ENCODE data around the gene EAF1.
A peak's percentile ranks its signal among the peaks of the same experiment; 100 is the strongest.
"Not testable (repeated sequence)": the region's sequence is repeated elsewhere in the genome, so short reads cannot be mapped to it uniquely, and the experiment has no call there.

EAF1 gene

GRCh38 chr3:15427182-15427880, at the start of gene EAF1, which contains the start of gene METTL6:
TSS of gene EAF1 (plus strand) at chr3:15427598. CDS start at chr3:15427780, 182 bp downstream.
TSS of gene METTL6 (minus strand) at chr3:15427544. CDS start at chr3:15426511, 1,033 bp downstream.
- Mint-ChIP-seq H3K36me3 (ENCODE audit: low read depth) (peaks cover 34% of the 10 kb centered on the region), H3K4me1 (peaks cover 46% of the 10 kb centered on the region)
- peak; percentile 90 for ATAC-seq

DNA sequence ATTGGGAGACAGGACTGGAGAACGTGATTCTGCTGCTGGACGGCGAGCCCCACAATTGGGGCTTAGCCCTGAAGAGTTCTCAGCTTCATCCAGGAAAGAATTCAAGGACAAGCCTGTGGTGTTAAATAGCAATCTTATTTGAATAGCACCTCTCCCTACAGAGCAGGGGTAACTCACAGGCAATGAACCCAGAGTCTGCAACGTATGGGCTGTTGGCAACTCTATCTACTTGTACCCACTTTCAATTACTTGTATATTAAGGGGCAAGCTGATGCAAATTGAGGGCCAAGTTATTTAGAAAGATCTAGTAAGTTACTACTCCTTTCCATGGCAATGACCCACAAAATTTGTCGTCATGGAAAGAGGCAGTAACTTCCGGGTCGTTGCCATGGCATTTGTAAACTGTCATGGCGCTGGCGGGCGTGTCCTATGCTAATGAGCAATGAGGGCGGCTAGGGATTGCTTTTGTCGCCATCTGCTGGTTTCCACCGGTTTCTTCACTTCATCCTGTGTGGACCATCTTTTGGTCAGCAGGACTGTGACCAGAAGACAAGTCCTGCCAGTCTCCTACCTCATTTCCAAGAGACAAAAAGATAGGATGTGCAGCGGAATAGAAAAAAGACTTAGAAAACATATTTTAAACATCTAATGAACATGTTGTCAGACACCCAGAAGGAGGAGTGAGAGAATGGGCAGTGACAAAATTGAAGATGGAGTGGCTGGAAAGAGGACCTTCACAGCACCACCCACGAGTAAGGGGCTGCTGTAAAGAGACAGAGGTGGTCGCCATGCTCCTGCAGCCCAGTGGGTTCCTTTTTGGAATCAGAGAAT, 49.2 kb upstream of the EAF1 start:
- DNase-seq: peak; percentile 93
- no peaks in the 10 kb centered on the region for H3K36me3 Mint-ChIP-seq (ENCODE audit: low read depth)
- H3K4me1 Mint-ChIP-seq: peaks cover 18% of the 10 kb centered on the region
- H3K4me3 Mint-ChIP-seq: no peak overlapping the region
- ATAC-seq: peak; percentile 97
- no peaks in the 10 kb centered on the region for H3K27me3 Mint-ChIP-seq
- no peaks in the 10 kb centered on the region for H3K9me3 Mint-ChIP-seq
- H3K27ac Mint-ChIP-seq: peak overlapping the region; percentile 82

More at GRCh38 chr3:15427182-15427880, at the start of gene EAF1, which contains the start of gene METTL6:
- Mint-ChIP-seq H3K27me3 (no peaks in the 10 kb centered on the region), H3K27ac (peak within 1 kb of the TSS; percentile 98), H3K9me3 (no peaks in the 10 kb centered on the region), H3K4me3 (peak within 1 kb of the TSS; percentile 88)
- DNase-seq: peak; percentile 89

DNA sequence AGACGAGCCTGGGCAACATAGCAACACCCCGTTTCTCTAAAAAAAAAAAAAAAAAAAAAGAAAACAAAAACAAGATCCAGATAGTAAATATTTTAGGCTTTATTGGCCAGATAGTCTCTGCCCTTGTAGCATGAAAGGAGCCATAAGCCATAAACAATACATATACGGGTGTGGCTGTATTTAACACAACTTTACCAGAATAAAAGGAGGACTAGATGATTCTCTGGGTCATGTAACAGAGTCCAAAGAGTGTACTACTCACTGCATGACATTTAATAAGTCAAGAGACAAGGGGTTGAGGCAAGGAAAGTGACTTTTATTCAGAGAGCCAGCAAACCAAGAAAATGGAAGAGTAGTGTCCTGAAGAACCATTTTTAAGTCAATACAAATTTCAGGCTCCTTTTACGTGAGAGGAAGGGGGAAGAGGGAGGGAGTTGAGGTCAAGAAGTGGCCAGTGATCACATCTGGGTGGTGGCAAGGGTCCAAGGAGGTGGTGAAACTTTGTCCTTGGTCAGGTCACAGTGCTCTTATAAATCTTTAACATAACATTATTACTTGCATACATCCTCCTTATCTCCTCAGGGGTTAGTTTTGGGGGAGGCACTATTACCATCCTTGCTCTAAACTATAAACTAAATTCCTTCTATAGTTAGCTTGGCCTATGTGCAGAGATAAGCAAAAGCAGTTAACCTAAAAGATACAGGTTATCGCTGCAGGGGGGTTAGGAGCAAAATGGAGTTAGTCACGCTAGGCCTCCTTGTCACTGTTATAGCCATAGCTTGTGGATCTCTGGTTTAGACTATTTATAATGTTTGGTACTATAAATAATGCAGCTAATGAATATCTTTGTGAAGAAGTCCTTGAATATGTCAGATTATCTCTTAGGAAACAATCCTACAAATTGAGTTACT, 46.2 kb upstream of the EAF1 start:
- DNase-seq (no peak), ATAC-seq (no peak)
- Mint-ChIP-seq H3K4me1 (peaks cover 19% of the 10 kb centered on the region), H3K27ac (no peak overlapping the region), H3K9me3 (no peaks in the 10 kb centered on the region), H3K27me3 (no peaks in the 10 kb centered on the region), H3K4me3 (no peak overlapping the region), H3K36me3 (ENCODE audit: low read depth) (no peaks in the 10 kb centered on the region)

DNA sequence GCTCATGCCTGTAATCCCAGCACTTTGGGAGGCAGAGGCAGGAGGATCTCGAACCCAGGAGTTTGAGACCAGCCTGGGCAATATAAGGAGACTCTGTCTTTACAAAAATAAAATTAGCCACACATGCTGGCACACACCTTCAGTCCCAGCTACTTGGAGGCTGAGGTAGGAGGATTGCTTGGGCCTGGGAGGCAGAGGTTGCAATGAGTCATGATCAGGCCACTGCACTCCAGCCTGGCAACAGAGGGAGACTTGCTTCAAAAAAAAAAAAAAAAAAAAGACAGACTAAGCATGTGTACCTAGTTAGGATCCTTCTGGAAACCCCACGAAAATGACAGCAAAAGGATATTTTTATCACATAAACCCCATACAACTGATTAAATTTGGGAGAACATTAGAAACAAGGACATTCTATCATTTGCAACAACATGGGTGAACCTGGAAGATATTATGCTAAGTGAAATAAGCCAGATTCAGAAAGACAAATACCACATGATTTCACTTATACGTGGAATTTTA, 44.9 kb upstream of the EAF1 start:
- H3K4me3 Mint-ChIP-seq: no peak overlapping the region
- no peak for DNase-seq

DNA sequence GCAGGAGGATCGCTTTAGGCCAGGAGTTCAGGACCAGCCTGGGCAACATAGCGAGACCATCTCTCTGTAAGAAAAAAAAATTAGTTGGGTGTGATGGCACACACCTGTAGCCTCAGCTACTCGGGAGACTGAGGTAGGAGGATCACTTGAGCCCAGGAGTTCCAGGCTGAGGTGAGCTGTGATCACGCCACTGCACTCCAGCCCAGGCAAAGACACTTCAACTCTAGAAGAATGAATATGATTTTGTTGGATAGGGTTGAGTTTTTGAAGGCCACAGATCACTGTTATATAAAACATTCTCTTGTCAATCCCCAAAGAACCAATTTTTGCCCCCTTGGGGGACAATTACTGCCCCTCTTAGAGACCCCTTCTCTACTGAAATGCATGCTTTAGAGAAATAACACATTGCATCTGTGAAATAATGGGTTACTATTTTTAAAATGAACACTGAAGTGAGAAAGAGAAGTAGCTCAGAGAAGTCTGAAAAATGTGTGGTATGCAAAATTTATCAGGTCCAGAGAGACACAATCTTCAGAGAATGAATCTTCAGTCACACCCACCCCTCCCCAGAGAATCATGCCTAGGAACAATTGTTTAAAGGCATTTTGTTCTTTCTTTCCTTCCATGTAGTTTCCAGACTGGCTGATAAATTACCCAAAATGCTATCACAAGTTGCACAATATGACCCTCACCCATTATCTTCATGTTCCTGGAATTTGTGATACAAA, 42.7 kb upstream of the EAF1 start:
- H3K4me1 Mint-ChIP-seq: peaks cover 21% of the 10 kb centered on the region
- H3K27me3 Mint-ChIP-seq: no peaks in the 10 kb centered on the region
- no peak for DNase-seq
- no peak overlapping the region for H3K27ac Mint-ChIP-seq
- H3K4me3 Mint-ChIP-seq: no peak overlapping the region
- no peaks in the 10 kb centered on the region for H3K36me3 Mint-ChIP-seq (ENCODE audit: low read depth)
- no peak for ATAC-seq
- no peaks in the 10 kb centered on the region for H3K9me3 Mint-ChIP-seq

More for the DNA sequence above, 44.9 kb upstream of the EAF1 start:
- Mint-ChIP-seq H3K27ac (no peak overlapping the region), H3K36me3 (ENCODE audit: low read depth) (no peaks in the 10 kb centered on the region), H3K27me3 (no peaks in the 10 kb centered on the region), H3K4me1 (peaks cover 22% of the 10 kb centered on the region), H3K9me3 (no peaks in the 10 kb centered on the region)
- ATAC-seq: no peak

GRCh38 chr3:15385238-15385695, 42.1 kb upstream of the EAF1 start:
- H3K36me3 Mint-ChIP-seq (ENCODE audit: low read depth); H3K4me3 Mint-ChIP-seq; DNase-seq; H3K9me3 Mint-ChIP-seq; ATAC-seq; H3K27me3 Mint-ChIP-seq; H3K27ac Mint-ChIP-seq: not testable (repeated sequence)
- H3K4me1 Mint-ChIP-seq: peaks cover 21% of the 10 kb centered on the region

GRCh38 chr3:15385901-15386653, 41.3 kb upstream of the EAF1 start:
- ATAC-seq (no peak), DNase-seq (no peak)
- H3K27ac Mint-ChIP-seq: no peak overlapping the region
- H3K4me3 Mint-ChIP-seq: no peak overlapping the region
- no peaks in the 10 kb centered on the region for H3K9me3 Mint-ChIP-seq
- H3K27me3 Mint-ChIP-seq: no peaks in the 10 kb centered on the region
- H3K36me3 Mint-ChIP-seq (ENCODE audit: low read depth): no peaks in the 10 kb centered on the region
- peaks cover 26% of the 10 kb centered on the region for H3K4me1 Mint-ChIP-seq

DNA sequence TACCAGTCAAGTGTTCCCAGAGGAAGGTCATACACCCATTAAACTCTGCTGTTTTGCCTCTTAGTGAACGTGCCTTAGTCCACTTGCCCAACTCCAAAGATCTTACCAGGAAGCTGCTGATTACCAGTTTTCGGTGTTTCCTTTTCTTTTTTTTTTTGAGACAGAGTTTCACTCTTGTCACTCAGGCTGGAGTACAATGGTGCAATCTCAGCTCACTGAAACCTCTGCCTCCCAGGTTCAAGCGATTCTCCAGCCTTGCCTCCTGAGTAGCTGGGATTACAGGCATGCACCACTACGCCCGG, 40.8 kb upstream of the EAF1 start:
- H3K36me3 Mint-ChIP-seq (ENCODE audit: low read depth); ATAC-seq; H3K9me3 Mint-ChIP-seq; H3K27ac Mint-ChIP-seq; H3K4me3 Mint-ChIP-seq; H3K27me3 Mint-ChIP-seq; DNase-seq: not testable (repeated sequence)
- H3K4me1 Mint-ChIP-seq: peaks cover 26% of the 10 kb centered on the region

DNA sequence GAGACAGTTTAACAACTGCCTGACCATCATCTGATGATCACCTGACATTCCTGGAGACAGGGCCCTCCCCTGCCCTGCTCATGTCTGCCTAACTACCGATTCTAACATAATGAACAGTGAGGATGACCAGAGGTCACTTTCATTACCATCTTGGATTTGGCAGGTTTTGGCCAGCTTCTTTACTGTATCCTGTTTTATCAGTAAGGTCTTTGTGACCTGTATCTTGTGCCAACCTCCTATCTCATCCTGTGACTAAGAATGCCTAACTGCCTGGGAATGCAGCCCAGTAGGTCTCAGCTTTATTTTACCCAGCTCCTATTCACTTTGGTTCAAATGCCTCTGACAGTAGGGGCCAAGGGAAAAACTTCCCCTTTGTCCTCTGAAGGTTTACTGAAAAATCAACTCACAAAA, 40.2 kb upstream of the EAF1 start:
- Mint-ChIP-seq H3K4me3 (no peak overlapping the region), H3K27me3 (no peaks in the 10 kb centered on the region), H3K4me1 (peaks cover 26% of the 10 kb centered on the region), H3K36me3 (ENCODE audit: low read depth) (no peaks in the 10 kb centered on the region), H3K27ac (no peak overlapping the region), H3K9me3 (no peaks in the 10 kb centered on the region)
- no peak for DNase-seq
- no peak for ATAC-seq

GRCh38 chr3:15387735-15388134, 39.7 kb upstream of the EAF1 start:
- Mint-ChIP-seq H3K27ac (no peak overlapping the region), H3K4me3 (no peak overlapping the region), H3K9me3 (no peaks in the 10 kb centered on the region), H3K4me1 (peaks cover 24% of the 10 kb centered on the region), H3K27me3 (no peaks in the 10 kb centered on the region), H3K36me3 (ENCODE audit: low read depth) (no peaks in the 10 kb centered on the region)
- no peak for ATAC-seq
- no peak for DNase-seq

DNA sequence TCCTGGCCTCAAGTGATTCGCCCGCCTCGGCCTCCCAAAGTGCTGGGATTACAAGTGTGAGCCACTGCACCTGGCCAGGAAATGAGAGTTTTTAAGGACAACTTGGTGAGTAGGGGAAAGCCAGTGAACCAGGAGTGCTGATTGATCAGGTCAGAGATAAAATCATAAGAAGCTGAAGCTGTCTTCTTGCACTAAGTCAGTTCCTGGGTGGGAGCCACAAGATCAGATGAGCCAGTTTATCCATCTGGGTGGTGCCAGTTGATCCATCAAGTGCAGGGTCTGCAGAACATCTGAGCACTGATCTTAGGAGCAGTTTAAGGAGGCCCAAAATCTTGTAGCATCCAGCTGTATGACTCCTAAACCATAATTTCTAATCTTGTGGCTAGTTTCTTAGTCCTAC, 39.1 kb upstream of the EAF1 start:
- not testable (repeated sequence) for DNase-seq; H3K9me3 Mint-ChIP-seq; H3K27me3 Mint-ChIP-seq; H3K36me3 Mint-ChIP-seq (ENCODE audit: low read depth); H3K27ac Mint-ChIP-seq; ATAC-seq; H3K4me3 Mint-ChIP-seq
- H3K4me1 Mint-ChIP-seq: peaks cover 23% of the 10 kb centered on the region

GRCh38 chr3:15390460-15390859, 36.9 kb upstream of the EAF1 start:
- H3K9me3 Mint-ChIP-seq: no peaks in the 10 kb centered on the region
- no peak for ATAC-seq
- no peaks in the 10 kb centered on the region for H3K36me3 Mint-ChIP-seq (ENCODE audit: low read depth)
- H3K27me3 Mint-ChIP-seq: no peaks in the 10 kb centered on the region
- H3K4me1 Mint-ChIP-seq: peaks cover 18% of the 10 kb centered on the region
- H3K27ac Mint-ChIP-seq: no peak overlapping the region
- no peak for DNase-seq
- H3K4me3 Mint-ChIP-seq: no peak overlapping the region

GRCh38 chr3:15391007-15391406, 36.4 kb upstream of the EAF1 start:
- no peak for DNase-seq
- Mint-ChIP-seq H3K27me3 (no peaks in the 10 kb centered on the region), H3K4me3 (no peak overlapping the region), H3K27ac (no peak overlapping the region), H3K4me1 (peaks cover 16% of the 10 kb centered on the region), H3K9me3 (no peaks in the 10 kb centered on the region), H3K36me3 (ENCODE audit: low read depth) (no peaks in the 10 kb centered on the region)
- ATAC-seq: no peak
